GM23338 (cell line): ENCODE measurements around the gene MEGF11. TPM values are rescaled to one million over a fixed set of nuclear protein-coding genes. Genes with fewer than 3 reads are reported as not detected.

Experiments
- ATAC-seq: fragments of 200-7000 bp; cut with Tn5 transposase; 3 replicates; pipeline ENCODE4 v1.9.1; 2020
- DNase-seq: peaks from one replicate; pipeline ENCODE4 v3.0.0-alpha.2; 2015; ENCODE audit warnings: low spot score
- H2AFZ ChIP-seq: fragments of 200-600 bp; sonication (generic); 2 replicates; pipeline ENCODE4 v1.8.0; 2016; ENCODE audit warnings: antibody characterized with exemption, mild to moderate bottlenecking, moderate library complexity
- H3F3A ChIP-seq: fragments of 200-600 bp; sonication (generic); replicated peaks from 2 replicates; pipeline ENCODE4 v1.8.0; 2017; ENCODE audit warnings: antibody characterized with exemption, mixed run types, low read depth
- H3K27ac ChIP-seq: fragments of 200-600 bp; sonication (generic); 2 replicates; pipeline ENCODE4 v1.6.1; 2016; ENCODE audit warnings: low read depth
- H3K27me3 ChIP-seq: fragments of 200-600 bp; sonication (generic); 2 replicates; pipeline ENCODE4 v1.8.0; 2016; ENCODE audit warnings: mild to moderate bottlenecking, mixed run types, moderate library complexity; ENCODE audit not compliant: insufficient read depth
- H3K36me3 ChIP-seq: fragments of 200-600 bp; sonication (generic); 2 replicates; pipeline ENCODE4 v1.8.0; 2016; ENCODE audit warnings: mild to moderate bottlenecking; ENCODE audit not compliant: insufficient read depth
- H3K4me1 ChIP-seq: fragments of 200-600 bp; sonication (generic); 2 replicates; pipeline ENCODE4 v1.8.0; 2016; ENCODE audit warnings: mild to moderate bottlenecking, moderate library complexity; ENCODE audit not compliant: insufficient read depth
- H3K4me2 ChIP-seq: fragments of 200-600 bp; sonication (generic); 2 replicates; pipeline ENCODE4 v1.7.1; 2017; ENCODE audit warnings: mixed run types
- H3K4me3 ChIP-seq: fragments of 200-600 bp; sonication (generic); 2 replicates; pipeline ENCODE4 v1.6.1; 2016; ENCODE audit warnings: mixed run types
- H3K79me2 ChIP-seq: fragments of 200-600 bp; sonication (generic); replicated peaks from 2 replicates; pipeline ENCODE4 v1.8.0; 2017; ENCODE audit warnings: mild to moderate bottlenecking; ENCODE audit not compliant: insufficient read depth
- H3K9me2 ChIP-seq: fragments of 200-600 bp; sonication (generic); 2 replicates; pipeline ENCODE4 v1.8.0; 2017; ENCODE audit not compliant: insufficient read depth
- H4K20me1 ChIP-seq: fragments of 200-600 bp; sonication (generic); replicated peaks from 2 replicates; pipeline ENCODE4 v1.8.0; 2017; ENCODE audit warnings: mild to moderate bottlenecking; ENCODE audit not compliant: insufficient read depth
- H3K27ac Mint-ChIP-seq: 2 replicates; pipeline ENCODE4 v1.8.0; 2020; ENCODE audit warnings: inconsistent platforms, mild to moderate bottlenecking, moderate library complexity, mixed read lengths
- H3K27me3 Mint-ChIP-seq: 3 replicates; pipeline ENCODE4 v1.8.0; 2022; ENCODE audit warnings: low read depth, mild to moderate bottlenecking, moderate library complexity, mixed read lengths, inconsistent platforms; ENCODE audit not compliant: insufficient read depth, poor library complexity
- H3K36me3 Mint-ChIP-seq: 3 replicates; pipeline ENCODE4 v1.8.0; 2021; ENCODE audit warnings: low read depth, mild to moderate bottlenecking, inconsistent platforms, moderate library complexity, mixed read lengths
- H3K4me1 Mint-ChIP-seq: 3 replicates; pipeline ENCODE4 v1.8.0; 2020; ENCODE audit warnings: mild to moderate bottlenecking, inconsistent platforms, mixed read lengths
- H3K4me3 Mint-ChIP-seq: 3 replicates; pipeline ENCODE4 v1.8.0; 2021; ENCODE audit warnings: moderate library complexity, mild to moderate bottlenecking, inconsistent platforms, mixed read lengths
- H3K9me3 Mint-ChIP-seq: 3 replicates; pipeline ENCODE4 v1.8.0; 2020; ENCODE audit warnings: moderate library complexity, mild to moderate bottlenecking, inconsistent platforms, mixed read lengths
- CREB1 ChIP-seq: fragments of 250-450 bp; sonication (Bioruptor Pico); IDR thresholded peaks from 2 replicates; pipeline ENCODE4 v1.5.0; 2020; ENCODE audit warnings: low read depth, mild to moderate bottlenecking, moderate library complexity
- EZH2 ChIP-seq: fragments of 200-600 bp; sonication (generic); IDR thresholded peaks from one replicate; pipeline ENCODE4 v1.8.0; 2017; ENCODE audit warnings: antibody characterized with exemption, mild to moderate bottlenecking, low read depth; ENCODE audit not compliant: unreplicated experiment
- EZH2phosphoT487 ChIP-seq: fragments of 200-600 bp; sonication (generic); IDR thresholded peaks from one replicate; pipeline ENCODE4 v1.8.1; 2018; ENCODE audit warnings: antibody characterized with exemption; ENCODE audit not compliant: unreplicated experiment
- JUNB ChIP-seq: IDR thresholded peaks from one replicate; pipeline ENCODE4 v1.6.1; 2016; ENCODE audit warnings: antibody characterized with exemption; ENCODE audit not compliant: unreplicated experiment
- NANOG ChIP-seq: IDR thresholded peaks from 2 replicates; pipeline ENCODE4 v1.6.1; 2016; ENCODE audit warnings: antibody characterized with exemption, borderline replicate concordance
- POLR2AphosphoS5 ChIP-seq: IDR thresholded peaks from 2 replicates; pipeline ENCODE4 v1.6.1; 2016; ENCODE audit warnings: antibody characterized with exemption, low read depth
- STAT1 ChIP-seq: IDR thresholded peaks from one replicate; pipeline ENCODE4 v1.6.1; 2016; ENCODE audit warnings: antibody characterized with exemption; ENCODE audit not compliant: unreplicated experiment
- ZNF114 ChIP-seq: fragments of 250-450 bp; sonication (Bioruptor Pico); IDR thresholded peaks from 2 replicates; pipeline ENCODE4 v1.5.0; 2020; ENCODE audit warnings: mild to moderate bottlenecking, moderate library complexity
- ZNF331 ChIP-seq: fragments of 250-450 bp; sonication (Bioruptor Pico); IDR thresholded peaks from 2 replicates; pipeline ENCODE4 v1.5.0; 2020; ENCODE audit warnings: low read depth, mild to moderate bottlenecking, moderate library complexity
- polyA plus RNA-seq: library from polyadenylated mRNA; unstranded; fragments of >200 nt; fragmentation: Nextera tagmentation; extraction: Ambion mirVana; gene quantifications from 2 replicates; pipeline ENCODE4 v1.2.1, GENCODE V29; 2016
- total RNA-seq: library from RNA; depleted of rRNA; stranded (reverse); fragments of >200 nt; shearing (Covaris generic); gene quantifications from 2 replicates; pipeline ENCODE4 v1.2.3, GENCODE V29; 2014
- TF ChIP-seq, protein P1 (sequence below), 2 experiments: fragments of 200-600 bp in 1 of 2; sonication (generic) in 1 of 2; conservative IDR thresholded peaks; 2 replicates each; pipeline versions ENCODE4 v1.5.1 to v1.6.1; 2016 to 2017; ENCODE audit warnings: antibody characterized with exemption in 2 of 2, low read depth in 2 of 2, mild to moderate bottlenecking in 2 of 2, moderate library complexity in 1 of 2
- TF ChIP-seq, protein P2 (sequence below): fragments of 250-450 bp; sonication (Bioruptor Pico); IDR thresholded peaks from 2 replicates; pipeline ENCODE4 v1.5.0; 2020; ENCODE audit warnings: mild to moderate bottlenecking, moderate library complexity
- TF ChIP-seq, protein P3 (sequence below): IDR thresholded peaks from one replicate; pipeline ENCODE4 v1.6.1; 2018; ENCODE audit warnings: antibody characterized with exemption; ENCODE audit not compliant: unreplicated experiment
- TF ChIP-seq, protein P4 (sequence below): IDR thresholded peaks from 2 replicates; pipeline ENCODE4 v1.6.1; 2016; ENCODE audit warnings: antibody characterized with exemption

MEGF11 gene
- total and polyA plus RNA-seq, 2 experiments from 2014 or later: 1.3 to 1.9 TPM

DNA sequence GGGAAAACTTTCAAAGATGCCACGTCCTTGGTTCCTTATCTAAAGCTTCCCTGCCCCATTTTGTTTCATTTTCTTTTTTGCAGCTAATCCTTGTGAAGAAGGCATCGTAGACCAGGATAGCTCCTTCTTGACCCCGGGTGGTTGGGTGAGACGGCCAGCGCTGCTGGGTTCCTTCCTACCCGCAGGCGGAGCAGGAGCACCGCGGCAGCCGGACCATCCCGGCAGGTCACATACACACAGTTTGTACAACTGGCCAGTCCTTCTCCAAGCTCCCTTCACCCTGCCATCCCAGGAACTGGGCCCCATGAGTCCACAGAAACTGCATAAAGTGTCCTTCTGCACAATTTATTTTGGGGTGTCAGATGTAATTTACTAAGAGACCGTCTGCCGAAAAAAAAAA is 83.9 kb downstream of the MEGF11 start:
- no peak for ATAC-seq
- Mint-ChIP-seq H3K36me3 (no peaks in the 10 kb centered on the region), H3K27ac (no peak overlapping the region), H3K4me1 (peaks cover 27% of the 10 kb centered on the region), H3K27me3 (peaks cover 14% of the 10 kb centered on the region), H3K9me3 (no peaks in the 10 kb centered on the region), H3K4me3 (no peak overlapping the region)
- TF ChIP-seq EZH2phosphoT487: no peak
- TF ChIP-seq, protein P1, sequence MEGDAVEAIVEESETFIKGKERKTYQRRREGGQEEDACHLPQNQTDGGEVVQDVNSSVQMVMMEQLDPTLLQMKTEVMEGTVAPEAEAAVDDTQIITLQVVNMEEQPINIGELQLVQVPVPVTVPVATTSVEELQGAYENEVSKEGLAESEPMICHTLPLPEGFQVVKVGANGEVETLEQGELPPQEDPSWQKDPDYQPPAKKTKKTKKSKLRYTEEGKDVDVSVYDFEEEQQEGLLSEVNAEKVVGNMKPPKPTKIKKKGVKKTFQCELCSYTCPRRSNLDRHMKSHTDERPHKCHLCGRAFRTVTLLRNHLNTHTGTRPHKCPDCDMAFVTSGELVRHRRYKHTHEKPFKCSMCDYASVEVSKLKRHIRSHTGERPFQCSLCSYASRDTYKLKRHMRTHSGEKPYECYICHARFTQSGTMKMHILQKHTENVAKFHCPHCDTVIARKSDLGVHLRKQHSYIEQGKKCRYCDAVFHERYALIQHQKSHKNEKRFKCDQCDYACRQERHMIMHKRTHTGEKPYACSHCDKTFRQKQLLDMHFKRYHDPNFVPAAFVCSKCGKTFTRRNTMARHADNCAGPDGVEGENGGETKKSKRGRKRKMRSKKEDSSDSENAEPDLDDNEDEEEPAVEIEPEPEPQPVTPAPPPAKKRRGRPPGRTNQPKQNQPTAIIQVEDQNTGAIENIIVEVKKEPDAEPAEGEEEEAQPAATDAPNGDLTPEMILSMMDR (conservative IDR thresholded peaks at IDR 0.05; ENCODE audit: low read depth in 2 of 2): no peak
- TF ChIP-seq JUNB: no peak
- TF ChIP-seq CREB1: no peak
- TF ChIP-seq, protein P2, sequence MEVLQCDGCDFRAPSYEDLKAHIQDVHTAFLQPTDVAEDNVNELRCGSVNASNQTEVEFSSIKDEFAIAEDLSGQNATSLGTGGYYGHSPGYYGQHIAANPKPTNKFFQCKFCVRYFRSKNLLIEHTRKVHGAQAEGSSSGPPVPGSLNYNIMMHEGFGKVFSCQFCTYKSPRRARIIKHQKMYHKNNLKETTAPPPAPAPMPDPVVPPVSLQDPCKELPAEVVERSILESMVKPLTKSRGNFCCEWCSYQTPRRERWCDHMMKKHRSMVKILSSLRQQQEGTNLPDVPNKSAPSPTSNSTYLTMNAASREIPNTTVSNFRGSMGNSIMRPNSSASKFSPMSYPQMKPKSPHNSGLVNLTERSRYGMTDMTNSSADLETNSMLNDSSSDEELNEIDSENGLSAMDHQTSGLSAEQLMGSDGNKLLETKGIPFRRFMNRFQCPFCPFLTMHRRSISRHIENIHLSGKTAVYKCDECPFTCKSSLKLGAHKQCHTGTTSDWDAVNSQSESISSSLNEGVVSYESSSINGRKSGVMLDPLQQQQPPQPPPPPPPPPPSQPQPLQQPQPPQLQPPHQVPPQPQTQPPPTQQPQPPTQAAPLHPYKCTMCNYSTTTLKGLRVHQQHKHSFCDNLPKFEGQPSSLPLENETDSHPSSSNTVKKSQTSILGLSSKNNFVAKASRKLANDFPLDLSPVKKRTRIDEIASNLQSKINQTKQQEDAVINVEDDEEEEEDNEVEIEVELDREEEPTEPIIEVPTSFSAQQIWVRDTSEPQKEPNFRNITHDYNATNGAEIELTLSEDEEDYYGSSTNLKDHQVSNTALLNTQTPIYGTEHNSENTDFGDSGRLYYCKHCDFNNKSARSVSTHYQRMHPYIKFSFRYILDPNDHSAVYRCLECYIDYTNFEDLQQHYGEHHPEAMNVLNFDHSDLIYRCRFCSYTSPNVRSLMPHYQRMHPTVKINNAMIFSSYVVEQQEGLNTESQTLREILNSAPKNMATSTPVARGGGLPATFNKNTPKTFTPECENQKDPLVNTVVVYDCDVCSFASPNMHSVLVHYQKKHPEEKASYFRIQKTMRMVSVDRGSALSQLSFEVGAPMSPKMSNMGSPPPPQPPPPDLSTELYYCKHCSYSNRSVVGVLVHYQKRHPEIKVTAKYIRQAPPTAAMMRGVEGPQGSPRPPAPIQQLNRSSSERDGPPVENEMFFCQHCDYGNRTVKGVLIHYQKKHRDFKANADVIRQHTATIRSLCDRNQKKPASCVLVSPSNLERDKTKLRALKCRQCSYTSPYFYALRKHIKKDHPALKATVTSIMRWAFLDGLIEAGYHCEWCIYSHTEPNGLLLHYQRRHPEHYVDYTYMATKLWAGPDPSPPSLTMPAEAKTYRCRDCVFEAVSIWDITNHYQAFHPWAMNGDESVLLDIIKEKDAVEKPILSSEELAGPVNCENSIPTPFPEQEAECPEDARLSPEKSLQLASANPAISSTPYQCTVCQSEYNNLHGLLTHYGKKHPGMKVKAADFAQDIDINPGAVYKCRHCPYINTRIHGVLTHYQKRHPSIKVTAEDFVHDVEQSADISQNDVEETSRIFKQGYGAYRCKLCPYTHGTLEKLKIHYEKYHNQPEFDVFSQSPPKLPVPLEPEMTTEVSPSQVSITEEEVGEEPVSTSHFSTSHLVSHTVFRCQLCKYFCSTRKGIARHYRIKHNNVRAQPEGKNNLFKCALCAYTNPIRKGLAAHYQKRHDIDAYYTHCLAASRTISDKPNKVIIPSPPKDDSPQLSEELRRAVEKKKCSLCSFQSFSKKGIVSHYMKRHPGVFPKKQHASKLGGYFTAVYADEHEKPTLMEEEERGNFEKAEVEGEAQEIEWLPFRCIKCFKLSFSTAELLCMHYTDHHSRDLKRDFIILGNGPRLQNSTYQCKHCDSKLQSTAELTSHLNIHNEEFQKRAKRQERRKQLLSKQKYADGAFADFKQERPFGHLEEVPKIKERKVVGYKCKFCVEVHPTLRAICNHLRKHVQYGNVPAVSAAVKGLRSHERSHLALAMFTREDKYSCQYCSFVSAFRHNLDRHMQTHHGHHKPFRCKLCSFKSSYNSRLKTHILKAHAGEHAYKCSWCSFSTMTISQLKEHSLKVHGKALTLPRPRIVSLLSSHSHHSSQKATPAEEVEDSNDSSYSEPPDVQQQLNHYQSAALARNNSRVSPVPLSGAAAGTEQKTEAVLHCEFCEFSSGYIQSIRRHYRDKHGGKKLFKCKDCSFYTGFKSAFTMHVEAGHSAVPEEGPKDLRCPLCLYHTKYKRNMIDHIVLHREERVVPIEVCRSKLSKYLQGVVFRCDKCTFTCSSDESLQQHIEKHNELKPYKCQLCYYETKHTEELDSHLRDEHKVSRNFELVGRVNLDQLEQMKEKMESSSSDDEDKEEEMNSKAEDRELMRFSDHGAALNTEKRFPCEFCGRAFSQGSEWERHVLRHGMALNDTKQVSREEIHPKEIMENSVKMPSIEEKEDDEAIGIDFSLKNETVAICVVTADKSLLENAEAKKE (CRISPR knock-in tag): no peak
- TF ChIP-seq, protein P3, sequence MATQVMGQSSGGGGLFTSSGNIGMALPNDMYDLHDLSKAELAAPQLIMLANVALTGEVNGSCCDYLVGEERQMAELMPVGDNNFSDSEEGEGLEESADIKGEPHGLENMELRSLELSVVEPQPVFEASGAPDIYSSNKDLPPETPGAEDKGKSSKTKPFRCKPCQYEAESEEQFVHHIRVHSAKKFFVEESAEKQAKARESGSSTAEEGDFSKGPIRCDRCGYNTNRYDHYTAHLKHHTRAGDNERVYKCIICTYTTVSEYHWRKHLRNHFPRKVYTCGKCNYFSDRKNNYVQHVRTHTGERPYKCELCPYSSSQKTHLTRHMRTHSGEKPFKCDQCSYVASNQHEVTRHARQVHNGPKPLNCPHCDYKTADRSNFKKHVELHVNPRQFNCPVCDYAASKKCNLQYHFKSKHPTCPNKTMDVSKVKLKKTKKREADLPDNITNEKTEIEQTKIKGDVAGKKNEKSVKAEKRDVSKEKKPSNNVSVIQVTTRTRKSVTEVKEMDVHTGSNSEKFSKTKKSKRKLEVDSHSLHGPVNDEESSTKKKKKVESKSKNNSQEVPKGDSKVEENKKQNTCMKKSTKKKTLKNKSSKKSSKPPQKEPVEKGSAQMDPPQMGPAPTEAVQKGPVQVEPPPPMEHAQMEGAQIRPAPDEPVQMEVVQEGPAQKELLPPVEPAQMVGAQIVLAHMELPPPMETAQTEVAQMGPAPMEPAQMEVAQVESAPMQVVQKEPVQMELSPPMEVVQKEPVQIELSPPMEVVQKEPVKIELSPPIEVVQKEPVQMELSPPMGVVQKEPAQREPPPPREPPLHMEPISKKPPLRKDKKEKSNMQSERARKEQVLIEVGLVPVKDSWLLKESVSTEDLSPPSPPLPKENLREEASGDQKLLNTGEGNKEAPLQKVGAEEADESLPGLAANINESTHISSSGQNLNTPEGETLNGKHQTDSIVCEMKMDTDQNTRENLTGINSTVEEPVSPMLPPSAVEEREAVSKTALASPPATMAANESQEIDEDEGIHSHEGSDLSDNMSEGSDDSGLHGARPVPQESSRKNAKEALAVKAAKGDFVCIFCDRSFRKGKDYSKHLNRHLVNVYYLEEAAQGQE: no peak
- TF ChIP-seq ZNF114 (CRISPR knock-in tag): no peak
- TF ChIP-seq NANOG: no peak
- no peak for TF ChIP-seq POLR2AphosphoS5
- TF ChIP-seq, protein P4, sequence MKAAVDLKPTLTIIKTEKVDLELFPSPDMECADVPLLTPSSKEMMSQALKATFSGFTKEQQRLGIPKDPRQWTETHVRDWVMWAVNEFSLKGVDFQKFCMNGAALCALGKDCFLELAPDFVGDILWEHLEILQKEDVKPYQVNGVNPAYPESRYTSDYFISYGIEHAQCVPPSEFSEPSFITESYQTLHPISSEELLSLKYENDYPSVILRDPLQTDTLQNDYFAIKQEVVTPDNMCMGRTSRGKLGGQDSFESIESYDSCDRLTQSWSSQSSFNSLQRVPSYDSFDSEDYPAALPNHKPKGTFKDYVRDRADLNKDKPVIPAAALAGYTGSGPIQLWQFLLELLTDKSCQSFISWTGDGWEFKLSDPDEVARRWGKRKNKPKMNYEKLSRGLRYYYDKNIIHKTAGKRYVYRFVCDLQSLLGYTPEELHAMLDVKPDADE: no peak
- no peak for TF ChIP-seq ZNF331 (CRISPR knock-in tag)
- TF ChIP-seq STAT1: no peak
- no peak for TF ChIP-seq EZH2
- Histone ChIP-seq H2AFZ (no peak overlapping the region), H3K27me3 (no peaks in the 10 kb centered on the region), H3K27ac (no peak overlapping the region), H3K4me2 (no peak overlapping the region), H3F3A (no peaks in the 10 kb centered on the region), H3K4me3 (no peak overlapping the region), H3K79me2 (no peaks in the 10 kb centered on the region), H3K9me2 (peaks cover 4% of the 10 kb centered on the region; the same call in 1 of the 2 replicates), H4K20me1 (no peaks in the 10 kb centered on the region), H3K36me3 (no peaks in the 10 kb centered on the region), H3K4me1 (no peaks in the 10 kb centered on the region)
- no peak for DNase-seq
